ENCODE measurements around the gene LINS1. TPM values are rescaled to one million over a fixed set of nuclear protein-coding genes. Genes with fewer than 3 reads are reported as not detected.

LINS1 gene
- total RNA-seq, 1 experiment from 2014 or later, result 25.2 TPM

GRCh38 chr15:100526027-100526481 is 75.9 kb downstream of the LINS1 start:
- intact Hi-C loops (cut with micrococcal nuclease; ENCODE audit: unreplicated experiment), result no loop called here
- Mint-ChIP-seq H3K4me3 (ENCODE audit: low read depth, unreplicated experiment) (no peak overlapping the region), H3K27me3 (ENCODE audit: unreplicated experiment) (peaks cover 44% of the 10 kb centered on the region), H3K27ac (ENCODE audit: unreplicated experiment) (no peak overlapping the region), H3K4me1 (ENCODE audit: low read depth, unreplicated experiment) (no peaks in the 10 kb centered on the region), H3K9me3 (ENCODE audit: low read depth, unreplicated experiment) (no peaks in the 10 kb centered on the region), H3K36me3 (ENCODE audit: insufficient read depth, unreplicated experiment) (no peaks in the 10 kb centered on the region)
- CTCF ChIA-PET, result no interaction called here
- no peak for DNase-seq
- BruUV-seq (replicated peaks), result no TSS peak
- TF ChIP-seq, protein P1, sequence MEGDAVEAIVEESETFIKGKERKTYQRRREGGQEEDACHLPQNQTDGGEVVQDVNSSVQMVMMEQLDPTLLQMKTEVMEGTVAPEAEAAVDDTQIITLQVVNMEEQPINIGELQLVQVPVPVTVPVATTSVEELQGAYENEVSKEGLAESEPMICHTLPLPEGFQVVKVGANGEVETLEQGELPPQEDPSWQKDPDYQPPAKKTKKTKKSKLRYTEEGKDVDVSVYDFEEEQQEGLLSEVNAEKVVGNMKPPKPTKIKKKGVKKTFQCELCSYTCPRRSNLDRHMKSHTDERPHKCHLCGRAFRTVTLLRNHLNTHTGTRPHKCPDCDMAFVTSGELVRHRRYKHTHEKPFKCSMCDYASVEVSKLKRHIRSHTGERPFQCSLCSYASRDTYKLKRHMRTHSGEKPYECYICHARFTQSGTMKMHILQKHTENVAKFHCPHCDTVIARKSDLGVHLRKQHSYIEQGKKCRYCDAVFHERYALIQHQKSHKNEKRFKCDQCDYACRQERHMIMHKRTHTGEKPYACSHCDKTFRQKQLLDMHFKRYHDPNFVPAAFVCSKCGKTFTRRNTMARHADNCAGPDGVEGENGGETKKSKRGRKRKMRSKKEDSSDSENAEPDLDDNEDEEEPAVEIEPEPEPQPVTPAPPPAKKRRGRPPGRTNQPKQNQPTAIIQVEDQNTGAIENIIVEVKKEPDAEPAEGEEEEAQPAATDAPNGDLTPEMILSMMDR (IDR thresholded peaks at IDR 0.05; ENCODE audit: unreplicated experiment), result no peak

DNA sequence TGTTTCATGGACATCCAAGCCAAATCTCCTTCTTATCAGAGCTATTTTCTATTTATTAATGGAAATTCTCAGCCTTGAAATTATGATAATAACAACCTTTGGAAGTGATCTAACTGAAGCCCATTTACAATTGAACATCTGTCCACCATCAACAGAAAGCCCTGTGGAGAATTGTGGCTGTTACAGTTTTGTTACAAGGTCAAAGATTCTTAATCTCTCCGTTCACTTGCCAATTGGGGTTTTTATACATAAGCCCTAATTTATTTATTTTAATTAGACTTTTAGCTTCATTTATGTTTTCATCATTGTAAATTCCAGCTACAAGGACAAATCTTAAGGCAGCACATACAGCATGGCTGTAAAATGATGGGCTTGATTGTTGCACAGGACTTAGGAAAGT is 76.5 kb downstream of the LINS1 start:
- peaks cover 38% of the 10 kb centered on the region for H3K27me3 Mint-ChIP-seq (ENCODE audit: unreplicated experiment)
- H3K4me1 Mint-ChIP-seq (ENCODE audit: low read depth, unreplicated experiment), result no peaks in the 10 kb centered on the region
- no TSS peak for BruUV-seq (replicated peaks)
- TF ChIP-seq, protein P1 (IDR thresholded peaks at IDR 0.05; ENCODE audit: unreplicated experiment), result no peak
- H3K27ac Mint-ChIP-seq (ENCODE audit: unreplicated experiment), result no peak overlapping the region
- no peak for DNase-seq
- H3K9me3 Mint-ChIP-seq (ENCODE audit: low read depth, unreplicated experiment), result no peaks in the 10 kb centered on the region
- H3K36me3 Mint-ChIP-seq (ENCODE audit: insufficient read depth, unreplicated experiment), result no peaks in the 10 kb centered on the region
- CTCF ChIA-PET, result no interaction called here
- intact Hi-C loops (cut with micrococcal nuclease; ENCODE audit: unreplicated experiment), result no loop called here
- H3K4me3 Mint-ChIP-seq (ENCODE audit: low read depth, unreplicated experiment), result no peak overlapping the region

DNA sequence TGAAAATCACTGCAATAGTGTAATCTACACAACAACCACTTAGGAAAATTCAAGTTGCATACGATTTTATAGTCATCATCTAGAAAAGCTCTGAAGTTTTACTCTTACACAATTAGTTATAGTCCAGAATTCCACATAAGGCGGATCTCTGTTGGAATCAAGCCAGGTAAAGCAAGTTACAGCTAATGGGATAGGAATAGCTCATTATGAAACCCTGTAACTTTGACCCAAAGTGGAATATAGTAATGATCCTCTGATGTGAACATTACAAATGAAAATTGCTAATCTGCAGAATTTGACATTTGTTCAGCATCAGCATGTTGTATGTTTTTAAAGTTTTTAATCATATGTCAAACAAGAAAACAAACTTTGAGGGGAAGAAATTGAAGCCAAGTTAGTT is 77.7 kb downstream of the LINS1 start:
- intact Hi-C loops (cut with micrococcal nuclease; ENCODE audit: unreplicated experiment), result no loop called here
- no peaks in the 10 kb centered on the region for H3K36me3 Mint-ChIP-seq (ENCODE audit: insufficient read depth, unreplicated experiment)
- H3K27me3 Mint-ChIP-seq (ENCODE audit: unreplicated experiment), result peaks cover 28% of the 10 kb centered on the region
- no peak overlapping the region for H3K4me3 Mint-ChIP-seq (ENCODE audit: low read depth, unreplicated experiment)
- TF ChIP-seq, protein P1 (IDR thresholded peaks at IDR 0.05; ENCODE audit: unreplicated experiment), result no peak
- H3K4me1 Mint-ChIP-seq (ENCODE audit: low read depth, unreplicated experiment), result no peaks in the 10 kb centered on the region
- no peak for DNase-seq
- CTCF ChIA-PET, result interaction anchor here (0.5 kb wide), 1 partner anchor 78 kb away, joined by 4 read pairs; no protein-coding TSS in a partner anchor
- H3K27ac Mint-ChIP-seq (ENCODE audit: unreplicated experiment), result no peak overlapping the region
- H3K9me3 Mint-ChIP-seq (ENCODE audit: low read depth, unreplicated experiment), result no peaks in the 10 kb centered on the region
- no TSS peak for BruUV-seq (replicated peaks)

- Mint-ChIP-seq H3K4me3 (ENCODE audit: low read depth, unreplicated experiment) (no peak overlapping the region), H3K27ac (ENCODE audit: unreplicated experiment) (no peak overlapping the region), H3K27me3 (ENCODE audit: unreplicated experiment) (peaks cover 33% of the 10 kb centered on the region), H3K4me1 (ENCODE audit: low read depth, unreplicated experiment) (no peaks in the 10 kb centered on the region), H3K9me3 (ENCODE audit: low read depth, unreplicated experiment) (no peaks in the 10 kb centered on the region), H3K36me3 (ENCODE audit: insufficient read depth, unreplicated experiment) (no peaks in the 10 kb centered on the region)
- TF ChIP-seq, protein P1 (IDR thresholded peaks at IDR 0.05; ENCODE audit: unreplicated experiment), result no peak
- BruUV-seq (replicated peaks), result no TSS peak
- DNase-seq, result no peak
- CTCF ChIA-PET, result interaction anchor here (0.6 kb wide), 1 partner anchor 12 kb away, joined by 3 read pairs; no protein-coding TSS in a partner anchor
- intact Hi-C loops (cut with micrococcal nuclease; ENCODE audit: unreplicated experiment), result no loop called here
Measured at GRCh38 chr15:100521907-100522306, 80.1 kb downstream of the LINS1 start.
